NB4 (cell line): ENCODE measurements around the gene AKNA.
"Not testable (repeated sequence)": the region's sequence is repeated elsewhere in the genome, so short reads cannot be mapped to it uniquely, and the experiment has no call there.

ENCODE experiments used
- DNase-seq: peaks from one replicate; pipeline ENCODE4 v3.0.0; 2010; ENCODE audit warnings: low read depth
- H3K4me3 ChIP-seq: one replicate; pipeline ENCODE4 v1.5.1; 2011; ENCODE audit warnings: mild to moderate bottlenecking, low read depth, low read length, moderate library complexity
- CTCF ChIP-seq: IDR thresholded peaks from one replicate; pipeline ENCODE4 v1.5.1; 2012; ENCODE audit warnings: low read depth, low read length
- MAX ChIP-seq: IDR thresholded peaks from 2 replicates; pipeline ENCODE4 v1.6.1; 2011; ENCODE audit warnings: low read depth, low read length
- MYC ChIP-seq: IDR thresholded peaks from 2 replicates; pipeline ENCODE4 v1.6.1; 2011; ENCODE audit warnings: low read depth, low read length
- POLR2A ChIP-seq: IDR thresholded peaks from 2 replicates; pipeline ENCODE4 v1.6.1; 2011; ENCODE audit warnings: mild to moderate bottlenecking; ENCODE audit not compliant: insufficient read length; ENCODE audit errors: extremely low read depth

Gene AKNA

DNA sequence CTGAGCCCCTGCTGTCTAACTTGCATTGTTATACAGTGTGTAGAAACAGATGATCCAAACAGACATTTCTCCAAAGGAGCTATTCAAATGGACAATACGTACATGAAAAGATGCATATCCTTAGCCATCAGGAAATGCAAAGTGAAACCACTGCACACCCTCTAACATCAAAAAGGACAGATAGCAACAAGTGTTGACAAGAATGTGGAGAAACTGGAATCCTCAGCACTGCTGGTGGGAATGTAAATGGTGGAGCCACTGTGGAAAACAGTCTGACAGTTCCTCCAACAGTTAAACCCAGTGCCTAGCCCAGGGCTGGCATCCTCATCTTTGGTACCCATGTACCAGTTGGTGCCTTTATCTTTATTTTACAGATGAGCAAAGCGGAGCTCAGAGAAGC, 49.6 kb downstream of the AKNA start:
- H3K4me3 ChIP-seq, result no peak overlapping the region

GRCh38 chr9:114336699-114337395, 50.9 kb downstream of the AKNA start:
- no peak overlapping the region for H3K4me3 ChIP-seq
- no peak for DNase-seq
- TF ChIP-seq MYC (no peak), POLR2A (no peak), CTCF (no peak), MAX (no peak)

More for the DNA sequence above, 49.6 kb downstream of the AKNA start:
- TF ChIP-seq MYC (no peak), POLR2A (no peak), MAX (no peak), CTCF (no peak)
- DNase-seq, result no peak

DNA sequence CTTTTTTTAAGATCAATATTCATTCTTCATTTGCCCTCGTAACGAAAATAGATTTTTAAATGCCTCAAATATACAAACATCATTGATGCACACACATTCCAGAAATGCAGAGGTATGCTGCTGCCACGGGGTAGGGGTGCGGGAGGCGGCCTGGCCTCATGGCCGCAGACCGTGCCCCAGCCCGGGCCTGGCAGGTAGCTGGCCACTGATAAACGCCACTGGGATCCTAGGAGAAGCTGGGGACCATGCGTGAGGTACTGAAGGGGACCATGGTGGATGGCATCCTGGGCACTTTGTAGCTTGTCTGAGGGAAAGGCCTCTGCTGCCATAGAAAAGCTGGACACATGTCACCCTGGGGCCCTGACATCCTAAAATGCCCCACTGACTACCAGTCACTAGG, 51.6 kb downstream of the AKNA start:
- no peak for TF ChIP-seq MAX
- TF ChIP-seq POLR2A, result no peak
- TF ChIP-seq CTCF, result no peak
- no peak for TF ChIP-seq MYC
- H3K4me3 ChIP-seq, result no peak overlapping the region
- no peak for DNase-seq

DNA sequence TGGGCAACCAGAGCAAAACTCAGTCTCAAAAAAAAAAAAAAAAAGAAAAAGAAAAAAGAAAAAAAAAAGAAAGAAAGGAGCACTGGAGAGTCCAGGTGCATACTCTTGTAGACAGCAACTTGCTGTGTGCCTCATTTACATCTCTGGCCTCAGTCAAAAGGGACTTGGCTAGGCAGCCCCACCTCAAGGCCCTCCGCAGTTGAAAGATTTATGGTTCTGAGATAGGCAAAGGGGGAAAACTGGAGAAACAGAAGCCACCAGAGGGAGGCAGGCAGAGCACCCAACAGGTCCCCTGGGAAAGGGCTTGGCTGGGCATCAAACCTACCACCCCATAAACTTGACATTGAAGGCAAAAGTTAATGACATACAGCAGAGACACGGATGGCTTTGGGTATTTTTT, 52.0 kb downstream of the AKNA start:
- H3K4me3 ChIP-seq, result no peak overlapping the region
- no peak for DNase-seq
- TF ChIP-seq POLR2A (no peak), CTCF (no peak), MYC (no peak), MAX (no peak)

- no peak overlapping the region for H3K4me3 ChIP-seq
- no peak for DNase-seq
- TF ChIP-seq MYC, result no peak
- TF ChIP-seq MAX, result no peak
- TF ChIP-seq CTCF, result no peak
- TF ChIP-seq POLR2A, result no peak
Observed at GRCh38 chr9:114334490-114334889, 53.3 kb downstream of the AKNA start.

DNA sequence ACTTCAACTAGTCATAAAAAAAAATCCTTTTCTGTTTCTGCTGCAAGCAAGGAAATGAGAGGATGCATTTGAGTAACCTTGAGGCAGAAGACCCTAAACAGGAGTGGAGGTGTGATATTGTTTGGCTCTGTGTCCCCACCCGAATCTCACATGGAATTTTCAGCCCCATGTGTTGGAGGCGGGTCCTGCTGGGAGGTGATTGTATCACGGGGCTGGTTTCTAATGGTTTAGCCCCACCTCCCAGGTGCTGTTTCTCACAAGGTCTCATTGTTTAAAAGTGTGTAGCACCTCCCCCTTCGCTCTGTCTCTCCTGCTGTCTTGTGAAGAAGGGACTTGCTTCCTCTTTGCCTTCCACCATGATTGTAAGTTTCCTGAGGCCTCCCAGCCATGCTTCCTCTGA, 54.1 kb downstream of the AKNA start:
- H3K4me3 ChIP-seq, DNase-seq: not testable (repeated sequence)

GRCh38 chr9:114332474-114333040, 55.2 kb downstream of the AKNA start:
- not testable (repeated sequence) for DNase-seq, H3K4me3 ChIP-seq

GRCh38 chr9:114331229-114332195, 56.3 kb downstream of the AKNA start:
- H3K4me3 ChIP-seq, DNase-seq: not testable (repeated sequence)
